BLaER1 treated with 17β-estradiol and CSF1 and Interleukin-3, amounts not matched to agents 10 nM and 100 nM (cell line): ENCODE results near the gene RCAN2.

Experiments
- H3K27ac ChIP-seq, 11 experiments: shearing (Covaris generic); formaldehyde crosslinking; 2 replicates each; pipeline ENCODE4 v1.8.1; 2022
- H3K27me3 ChIP-seq, 11 experiments: shearing (Covaris generic); formaldehyde crosslinking; 2 replicates each; pipeline ENCODE4 v1.8.1; 2022
- H3K36me3 ChIP-seq, 11 experiments: shearing (Covaris generic); formaldehyde crosslinking; 2 replicates each; pipeline ENCODE4 v1.8.1; 2022
- H3K4me1 ChIP-seq, 10 experiments: shearing (Covaris generic); formaldehyde crosslinking; 2 replicates each; pipeline ENCODE4 v1.8.1; 2022
- H3K4me2 ChIP-seq, 11 experiments: shearing (Covaris generic); formaldehyde crosslinking; 2 replicates each; pipeline ENCODE4 v1.8.1; 2022
- H3K4me3 ChIP-seq, 10 experiments: shearing (Covaris generic); formaldehyde crosslinking; 2 replicates each; pipeline ENCODE4 v1.8.1; 2022
- H3K9ac ChIP-seq, 11 experiments: shearing (Covaris generic); formaldehyde crosslinking; 2 replicates each; pipeline ENCODE4 v1.8.1; 2022
- H3K9me3 ChIP-seq, 11 experiments: shearing (Covaris generic); formaldehyde crosslinking; replicated peaks in 1 of 11; 2 replicates each; pipeline ENCODE4 v1.8.1; 2022
- H4K20me1 ChIP-seq, 11 experiments: shearing (Covaris generic); formaldehyde crosslinking; 2 replicates each; pipeline ENCODE4 v1.8.1; 2022
- Cebpa-rat ChIP-seq, 11 experiments: shearing (Covaris generic); IDR thresholded peaks; 2 replicates each; pipeline ENCODE4 v1.8.1; 2022

Gene RCAN2

DNA sequence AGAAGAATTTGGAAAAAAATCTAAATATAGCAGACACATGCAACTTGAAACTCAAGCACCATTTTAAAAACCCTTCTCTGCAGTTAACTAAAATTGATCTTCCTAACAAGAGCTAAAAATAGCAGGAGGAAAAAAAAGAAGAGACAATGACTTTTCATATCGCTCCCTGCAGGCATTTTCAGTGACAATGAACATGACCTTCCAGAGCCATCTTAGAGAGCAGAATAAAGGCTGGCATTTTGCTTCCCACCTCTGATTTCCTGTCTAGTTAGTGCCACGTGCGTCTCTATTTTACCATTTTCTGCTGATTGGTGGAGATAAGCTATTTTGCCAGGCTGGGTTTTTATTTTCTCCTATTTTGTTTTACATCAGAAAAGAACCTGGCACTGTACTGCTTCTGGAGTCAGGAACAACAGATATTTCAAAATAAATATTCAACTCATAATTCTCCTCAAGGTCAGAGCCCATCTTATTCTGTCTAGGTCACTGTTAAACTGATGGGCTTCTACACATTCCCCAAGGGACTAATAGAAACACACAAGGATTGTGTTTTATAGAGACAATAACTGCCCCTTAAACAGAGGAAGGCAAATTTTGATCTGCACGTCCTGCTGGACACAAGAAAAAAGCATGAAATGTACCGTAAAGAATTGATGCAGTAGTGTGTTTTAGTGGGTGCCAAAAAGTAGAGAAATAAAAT lies 250.2 kb downstream of the RCAN2 start:
- TF ChIP-seq Cebpa-rat (IDR thresholded peaks at IDR 0.05), result no peak
- Histone ChIP-seq H3K36me3 (no peaks in the 10 kb centered on the region), H3K9ac (no peak overlapping the region), H4K20me1 (no peaks in the 10 kb centered on the region), H3K4me3 (no peak overlapping the region), H3K4me2 (peak overlapping the region in 4 of 11 experiments; percentile 10 to 45 (median 37); a peak in 5 of 22 replicates), H3K9me3 (peaks cover 0 to 8% (median 0%) of the 10 kb centered on the region in 11 experiments; a peak in 6 of 22 replicates), H3K27me3 (no peaks in the 10 kb centered on the region), H3K4me1 (peaks cover 13 to 47% (median 33%) of the 10 kb centered on the region in 10 experiments), H3K27ac (no peak overlapping the region)

- Histone ChIP-seq H3K4me1 (peaks cover 11 to 57% (median 39%) of the 10 kb centered on the region in 10 experiments; a peak in 17 of 20 replicates), H3K27me3 (no peaks in the 10 kb centered on the region), H4K20me1 (no peaks in the 10 kb centered on the region), H3K4me2 (no peak overlapping the region), H3K36me3 (no peaks in the 10 kb centered on the region), H3K9me3 (peaks cover 0 to 13% (median 3%) of the 10 kb centered on the region in 11 experiments; a peak in 6 of 22 replicates), H3K9ac (no peak overlapping the region), H3K27ac (no peak overlapping the region), H3K4me3 (no peak overlapping the region)
- no peak for TF ChIP-seq Cebpa-rat (IDR thresholded peaks at IDR 0.05)
Measured at GRCh38 chr6:46236752-46237151, 254.5 kb downstream of the RCAN2 start.

DNA sequence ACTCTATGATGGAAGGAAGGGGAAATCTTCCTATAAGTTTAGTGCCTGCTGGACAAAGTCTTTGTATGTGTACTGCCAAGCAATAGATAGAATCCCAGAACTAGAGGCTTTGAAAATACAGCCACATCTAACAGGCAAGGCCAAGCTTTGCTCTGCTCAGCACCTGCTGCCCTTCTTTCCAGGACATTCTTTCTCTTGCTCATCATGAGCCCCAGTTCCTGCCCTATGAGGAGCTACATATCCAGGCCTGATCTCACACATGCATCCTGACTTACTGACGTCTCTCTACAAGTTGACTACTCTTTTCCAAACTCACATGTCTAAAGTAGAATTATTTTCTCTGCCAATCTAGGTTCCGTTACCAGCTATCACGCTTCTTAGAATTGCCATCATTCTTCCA lies 256.0 kb downstream of the RCAN2 start:
- no peak for TF ChIP-seq Cebpa-rat (IDR thresholded peaks at IDR 0.05)
- H3K27ac ChIP-seq, result no peak overlapping the region; a peak in 2 of 22 replicates
- H3K27me3 ChIP-seq, result no peaks in the 10 kb centered on the region
- H4K20me1 ChIP-seq, result no peaks in the 10 kb centered on the region
- peaks cover 11 to 46% (median 34%) of the 10 kb centered on the region in 10 experiments; a peak in 17 of 20 replicates for H3K4me1 ChIP-seq
- no peaks in the 10 kb centered on the region for H3K36me3 ChIP-seq
- H3K9me3 ChIP-seq, result peaks cover 8 to 26% (median 15%) of the 10 kb centered on the region in 11 experiments; a peak in 19 of 22 replicates
- H3K4me3 ChIP-seq, result no peak overlapping the region
- peak overlapping the region in 5 of 11 experiments; percentile 52 to 77 (median 69); a peak in 9 of 22 replicates for H3K4me2 ChIP-seq
- H3K9ac ChIP-seq, result no peak overlapping the region

DNA sequence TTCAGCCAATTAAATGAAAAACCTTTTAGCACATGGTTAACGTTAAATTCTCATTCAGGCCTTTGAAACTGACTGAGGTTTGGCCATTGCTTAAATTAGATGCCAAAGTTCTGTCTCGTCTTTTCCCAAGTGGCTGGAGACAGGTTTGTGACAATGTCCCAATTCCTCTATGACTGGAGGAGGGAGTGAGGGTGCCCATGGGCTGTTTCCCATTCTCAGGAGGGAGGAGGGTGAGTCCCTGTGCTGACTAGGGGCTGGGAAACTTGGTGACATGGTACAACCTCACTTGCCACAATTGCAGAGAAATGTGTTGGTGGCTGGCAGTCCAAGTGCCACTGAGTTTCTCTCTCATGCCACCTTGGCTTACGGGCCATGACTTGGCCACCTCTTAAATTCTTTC lies 256.5 kb downstream of the RCAN2 start:
- no peaks in the 10 kb centered on the region for H4K20me1 ChIP-seq
- no peak overlapping the region for H3K4me3 ChIP-seq
- peak overlapping the region in 4 of 11 experiments; percentile 16 to 52 (median 32); a peak in 4 of 22 replicates for H3K27ac ChIP-seq
- H3K9ac ChIP-seq, result no peak overlapping the region
- peaks cover 12 to 30% (median 19%) of the 10 kb centered on the region in 11 experiments; a peak in 19 of 22 replicates for H3K9me3 ChIP-seq
- H3K4me2 ChIP-seq, result peak overlapping the region in 10 of 11 experiments; percentile 7 to 77 (median 64); a peak in 16 of 22 replicates
- TF ChIP-seq Cebpa-rat (IDR thresholded peaks at IDR 0.05), result no peak
- H3K36me3 ChIP-seq, result no peaks in the 10 kb centered on the region
- H3K4me1 ChIP-seq, result peaks cover 11 to 46% (median 34%) of the 10 kb centered on the region in 10 experiments; a peak in 17 of 20 replicates
- no peaks in the 10 kb centered on the region for H3K27me3 ChIP-seq

- H3K27ac ChIP-seq, result peak overlapping the region in 4 of 11 experiments; percentile 16 to 52 (median 32); a peak in 5 of 22 replicates
Measured at GRCh38 chr6:46234156-46234556, 257.1 kb downstream of the RCAN2 start.

DNA sequence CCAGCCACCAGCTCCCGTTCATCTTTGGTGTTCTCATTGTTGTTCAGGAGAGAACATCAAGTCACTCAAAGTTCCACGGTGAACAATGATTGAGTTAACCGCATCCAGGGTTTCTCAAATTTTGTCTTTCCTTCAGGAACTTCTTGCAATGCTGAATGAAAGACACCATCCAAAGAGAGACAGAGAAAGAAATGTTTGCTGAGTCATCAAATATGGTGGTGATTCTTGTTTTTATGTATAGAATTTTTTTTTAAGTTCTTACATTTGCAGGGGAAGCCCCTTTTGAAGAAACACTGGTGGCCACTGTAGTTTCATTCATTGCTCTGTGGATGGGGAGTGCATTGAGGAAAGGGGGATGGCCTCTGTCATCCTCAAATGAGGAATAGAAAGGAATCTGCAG lies 258.1 kb downstream of the RCAN2 start:
- H3K36me3 ChIP-seq, result no peaks in the 10 kb centered on the region
- no peak for TF ChIP-seq Cebpa-rat (IDR thresholded peaks at IDR 0.05)
- H3K4me1 ChIP-seq, result peaks cover 11 to 46% (median 34%) of the 10 kb centered on the region in 10 experiments; a peak in 17 of 20 replicates
- no peaks in the 10 kb centered on the region for H4K20me1 ChIP-seq
- H3K4me2 ChIP-seq, result peak overlapping the region in 8 of 11 experiments; percentile 7 to 77 (median 68); a peak in 13 of 22 replicates
- H3K27me3 ChIP-seq, result no peaks in the 10 kb centered on the region
- H3K4me3 ChIP-seq, result no peak overlapping the region
- no peak overlapping the region for H3K9ac ChIP-seq
- peaks cover 12 to 36% (median 20%) of the 10 kb centered on the region in 11 experiments; a peak in 20 of 22 replicates for H3K9me3 ChIP-seq
- H3K27ac ChIP-seq, result peak overlapping the region in 3 of 11 experiments; percentile 27 to 47 (median 28); a peak in 5 of 22 replicates

More at GRCh38 chr6:46234156-46234556, 257.1 kb downstream of the RCAN2 start:
- H3K27me3 ChIP-seq, result no peaks in the 10 kb centered on the region
- H3K36me3 ChIP-seq, result no peaks in the 10 kb centered on the region
- no peaks in the 10 kb centered on the region for H4K20me1 ChIP-seq
- H3K4me1 ChIP-seq, result peaks cover 11 to 46% (median 34%) of the 10 kb centered on the region in 10 experiments; a peak in 17 of 20 replicates
- TF ChIP-seq Cebpa-rat (IDR thresholded peaks at IDR 0.05), result no peak
- peaks cover 12 to 33% (median 20%) of the 10 kb centered on the region in 11 experiments; a peak in 20 of 22 replicates for H3K9me3 ChIP-seq
- H3K9ac ChIP-seq, result no peak overlapping the region
- H3K4me2 ChIP-seq, result peak overlapping the region; percentile 7 to 77 (median 62); a peak in 19 of 22 replicates
- H3K4me3 ChIP-seq, result no peak overlapping the region

DNA sequence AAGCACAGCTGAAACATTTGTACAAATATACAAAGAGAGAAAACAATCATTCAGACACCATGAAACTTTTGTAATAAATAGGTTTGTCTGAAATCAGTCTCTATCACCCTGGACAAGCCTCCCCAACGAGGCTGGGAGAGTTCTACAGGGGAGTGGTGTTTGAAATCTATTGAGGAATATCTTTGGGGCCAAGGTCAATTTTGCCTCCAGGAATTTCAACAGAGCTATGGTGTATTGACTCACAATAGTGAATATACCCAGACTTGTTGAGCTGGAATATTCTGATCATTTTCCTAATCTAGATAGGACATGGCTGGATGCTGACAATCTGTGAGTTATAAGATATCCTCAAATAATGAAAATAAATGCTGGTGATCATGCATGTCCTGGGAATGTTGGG lies 269.0 kb downstream of the RCAN2 start:
- Histone ChIP-seq H4K20me1 (no peaks in the 10 kb centered on the region), H3K4me2 (no peak overlapping the region), H3K9ac (no peak overlapping the region), H3K4me3 (no peak overlapping the region), H3K9me3 (no peaks in the 10 kb centered on the region), H3K27ac (no peak overlapping the region), H3K4me1 (peaks cover 20 to 42% (median 29%) of the 10 kb centered on the region in 10 experiments), H3K36me3 (no peaks in the 10 kb centered on the region), H3K27me3 (no peaks in the 10 kb centered on the region)
- no peak for TF ChIP-seq Cebpa-rat (IDR thresholded peaks at IDR 0.05)

DNA sequence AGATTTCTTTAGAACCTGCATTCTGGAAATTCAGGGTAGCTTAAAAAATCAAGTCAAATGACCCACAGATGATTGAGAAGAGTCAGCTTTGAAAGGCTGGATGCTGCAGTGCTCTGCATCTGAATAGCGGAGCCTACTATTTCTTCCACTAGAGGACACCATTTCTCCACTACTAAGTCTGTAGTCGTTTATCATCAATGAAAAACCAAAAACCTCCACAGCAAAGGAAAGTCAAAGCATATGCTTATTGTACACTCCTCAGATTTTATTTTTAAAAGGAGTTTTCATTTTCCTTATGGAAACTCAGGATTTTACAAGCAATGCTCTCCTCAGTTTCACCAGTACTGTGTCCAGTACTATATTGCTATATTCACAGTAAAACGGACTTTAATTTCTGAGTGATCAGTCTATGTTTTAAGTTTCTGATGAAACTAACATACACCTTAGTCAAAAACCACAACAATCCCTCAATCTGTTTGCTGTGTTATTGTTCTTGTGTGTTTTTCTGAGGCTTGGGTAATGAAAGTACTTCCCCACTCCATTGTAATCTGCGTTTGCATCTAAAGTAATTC lies 269.9 kb downstream of the RCAN2 start:
- Histone ChIP-seq H3K36me3 (no peaks in the 10 kb centered on the region), H3K9me3 (no peaks in the 10 kb centered on the region), H3K27me3 (no peaks in the 10 kb centered on the region), H3K9ac (peak overlapping the region in 2 of 11 experiments; percentile 58 to 65; a peak in 4 of 22 replicates), H3K4me1 (peaks cover 20 to 47% (median 29%) of the 10 kb centered on the region in 10 experiments), H3K27ac (peak overlapping the region in 2 of 11 experiments; percentile 60 to 65; a peak in 3 of 22 replicates), H3K4me3 (no peak overlapping the region), H4K20me1 (no peaks in the 10 kb centered on the region), H3K4me2 (peak overlapping the region in 6 of 11 experiments; percentile 29 to 72 (median 64); a peak in 8 of 22 replicates)
- TF ChIP-seq Cebpa-rat (IDR thresholded peaks at IDR 0.05), result no peak
